Measurements from ENCODE around the gene DUS1L.
A peak's percentile ranks its signal among the peaks of the same experiment; 100 is the strongest.

Gene DUS1L

GRCh38 chr17:82055023-82055964, 10.3 kb downstream of the DUS1L start:
- DNase-seq: no peak

DNA sequence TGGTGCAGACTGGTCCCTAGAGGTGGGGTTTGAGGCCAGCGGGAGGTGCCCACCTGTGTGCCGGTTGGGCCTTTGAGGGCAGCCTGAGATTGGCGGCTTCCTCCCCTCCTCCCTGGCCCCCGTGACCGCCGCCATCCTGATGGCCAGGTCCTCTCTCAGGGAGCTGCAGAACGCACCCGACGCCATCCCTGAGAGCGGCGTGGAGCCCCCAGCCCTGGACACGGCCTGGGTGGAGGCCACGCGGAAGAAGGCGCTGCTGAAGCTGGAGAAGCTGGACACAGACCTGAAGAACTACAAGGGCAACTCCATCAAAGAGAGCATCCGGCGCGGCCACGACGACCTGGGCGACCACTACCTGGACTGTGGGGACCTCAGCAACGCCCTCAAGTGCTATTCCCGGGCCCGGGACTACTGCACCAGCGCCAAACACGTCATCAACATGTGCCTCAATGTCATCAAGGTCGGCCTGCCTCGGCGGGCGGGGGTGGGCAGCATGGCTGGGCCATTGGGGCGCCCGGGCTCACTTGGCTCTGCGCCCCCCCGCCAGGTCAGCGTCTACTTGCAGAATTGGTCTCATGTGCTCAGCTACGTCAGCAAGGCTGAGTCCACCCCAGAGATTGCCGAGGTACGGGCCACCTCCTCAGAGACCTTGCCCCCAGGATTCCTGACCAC, 11.1 kb downstream of the DUS1L start:
- DNase-seq: no peak

- no peak for DNase-seq
These were observed 11.9 kb downstream of the DUS1L start for GRCh38 chr17:82053556-82054263.

GRCh38 chr17:82053130-82053529, 12.5 kb downstream of the DUS1L start:
- DNase-seq: no peak

DNA sequence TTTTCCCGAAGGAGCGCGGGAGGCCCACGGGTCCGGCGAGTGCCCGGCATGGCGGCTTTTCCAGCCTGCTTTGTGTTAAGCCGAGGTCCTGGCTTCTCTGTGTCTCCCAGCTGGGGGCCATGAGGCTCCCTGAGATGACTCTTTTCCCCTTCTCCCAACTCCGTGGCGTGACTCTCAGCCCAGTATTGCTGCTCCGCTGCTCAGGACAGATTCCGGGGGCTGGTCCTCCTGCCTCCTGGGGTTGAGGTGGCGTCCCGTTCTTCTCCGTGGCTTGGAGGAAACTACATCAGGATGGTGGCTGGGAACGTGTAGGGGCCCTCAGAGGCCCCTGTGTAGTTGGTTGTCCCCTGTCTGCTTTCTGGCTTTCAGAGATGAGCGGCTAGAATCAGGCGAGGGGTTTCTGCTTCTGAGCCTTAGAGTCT, 13.0 kb downstream of the DUS1L start:
- DNase-seq: no peak

DNA sequence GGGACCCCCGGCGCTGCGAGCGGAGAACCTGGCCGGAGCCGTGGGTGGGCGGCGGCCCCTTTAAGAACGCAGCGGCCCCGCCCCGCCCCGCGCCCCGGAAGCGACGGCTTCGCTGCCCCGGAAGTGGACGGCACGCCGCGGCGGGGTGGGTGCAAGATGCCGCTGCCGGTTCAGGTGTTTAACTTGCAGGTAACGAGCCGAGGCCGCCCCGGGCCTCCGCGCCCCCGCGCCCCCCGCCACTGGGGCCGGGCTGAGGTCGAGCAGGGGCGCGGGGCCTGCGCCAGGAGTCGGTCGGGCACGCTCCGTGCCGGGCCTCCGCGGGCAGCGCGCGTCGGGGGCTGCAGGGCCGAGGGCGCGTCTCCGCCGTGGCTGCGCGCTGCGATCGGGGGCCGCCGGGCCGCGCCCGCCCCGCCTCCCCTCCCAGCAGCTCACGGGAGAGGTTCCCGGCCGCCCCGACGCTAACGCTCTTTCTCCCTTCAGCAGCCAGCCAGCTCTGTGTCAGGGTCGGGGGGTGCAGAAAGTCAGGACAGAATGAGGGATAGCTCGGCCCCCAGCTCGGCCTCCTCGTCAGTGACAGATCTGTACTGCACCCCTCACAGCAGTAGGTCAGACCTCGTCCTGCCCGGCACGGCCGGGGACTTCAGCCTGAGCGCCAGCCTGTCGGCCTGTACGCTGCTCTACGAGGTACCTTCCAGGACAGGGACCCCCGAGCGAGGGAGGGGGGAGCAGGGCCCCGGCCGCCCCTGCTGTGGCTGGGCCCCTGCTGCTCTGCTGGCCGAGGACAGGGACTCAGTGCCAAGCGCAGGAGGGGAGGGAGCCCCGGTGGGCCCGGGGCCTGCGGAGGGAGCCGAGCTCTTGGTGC, 13.6 kb downstream of the DUS1L start, which contains the start of the genes GPS1 and RFNG:
TSS of gene GPS1 (plus strand) at position 123 of the 862 bp plus-strand sequence. CDS start at position 157, 34 bp downstream.
TSS of gene RFNG (minus strand) at position 36 of the 862 bp plus-strand sequence. CDS start 45 bp downstream, outside the sequence.
- peak; percentile 23 for DNase-seq

DNA sequence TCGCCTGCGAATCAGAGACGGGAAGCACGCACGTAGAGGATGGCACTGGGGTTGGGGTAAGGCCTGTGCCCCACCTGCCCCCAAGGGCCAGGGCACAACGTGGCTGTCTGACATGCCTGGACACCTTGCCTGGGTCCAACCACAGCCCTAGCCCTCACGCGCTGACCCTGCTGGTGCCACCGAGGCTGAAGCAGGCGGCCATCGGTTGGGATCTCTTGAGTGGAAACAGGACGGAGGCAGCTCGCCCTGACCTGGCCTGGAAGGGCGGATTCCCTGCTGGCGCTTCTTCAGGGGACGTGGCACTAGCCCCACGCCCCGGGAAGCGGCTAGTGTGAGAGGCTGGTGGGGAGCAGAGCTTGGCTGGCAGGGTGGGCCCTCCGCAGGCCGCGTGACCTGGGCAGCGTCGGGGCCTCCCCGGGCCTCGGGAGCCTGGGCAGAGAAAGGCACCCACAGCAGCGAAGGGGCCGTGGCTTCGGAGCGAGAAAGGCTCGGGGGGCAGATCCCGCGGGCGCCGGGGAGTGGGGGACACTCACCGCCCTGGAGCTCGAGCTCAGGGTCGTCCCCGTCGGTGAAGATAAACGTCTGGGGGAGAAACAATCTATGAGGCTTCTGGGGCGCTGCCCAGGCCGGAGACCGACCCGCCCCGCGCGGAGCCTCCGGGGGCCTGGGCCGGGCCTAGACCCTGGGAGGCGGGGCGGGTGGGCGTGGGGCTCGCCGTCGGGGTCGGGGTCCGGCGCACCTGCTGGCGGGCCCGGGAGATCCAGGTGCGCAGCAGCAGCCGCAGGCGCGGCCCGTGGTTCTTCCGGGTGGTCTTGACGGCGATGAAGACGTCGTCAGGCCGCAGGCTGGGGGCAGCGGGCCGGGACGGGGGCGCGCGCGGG, 14.6 kb downstream of the DUS1L start:
- DNase-seq: no peak

- no peak for DNase-seq
These were observed 15.3 kb downstream of the DUS1L start for GRCh38 chr17:82050152-82050760.

DNA sequence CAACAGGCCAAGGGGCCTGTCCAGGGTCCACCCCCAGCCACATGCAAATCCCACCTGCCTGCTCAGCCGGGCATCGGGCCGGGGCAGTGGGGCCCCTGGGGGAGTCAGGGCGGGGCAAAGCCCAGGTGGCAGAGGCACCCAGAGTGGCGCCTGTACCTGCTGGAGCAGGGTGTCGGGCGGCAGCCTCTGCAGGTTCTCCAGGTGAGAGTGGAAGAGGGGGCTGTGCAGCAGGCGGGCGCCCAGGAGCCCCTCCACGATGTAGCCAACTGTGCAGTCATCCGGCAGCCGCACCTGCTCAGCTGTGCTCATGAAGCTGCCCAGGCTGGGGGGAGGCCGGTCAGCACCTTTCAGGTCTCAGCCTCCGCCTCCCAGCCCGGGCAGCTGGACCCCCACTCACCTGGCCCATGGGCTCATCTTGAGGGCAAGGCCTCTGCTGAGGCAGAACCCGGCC, 16.1 kb downstream of the DUS1L start:
- DNase-seq: no peak

DNA sequence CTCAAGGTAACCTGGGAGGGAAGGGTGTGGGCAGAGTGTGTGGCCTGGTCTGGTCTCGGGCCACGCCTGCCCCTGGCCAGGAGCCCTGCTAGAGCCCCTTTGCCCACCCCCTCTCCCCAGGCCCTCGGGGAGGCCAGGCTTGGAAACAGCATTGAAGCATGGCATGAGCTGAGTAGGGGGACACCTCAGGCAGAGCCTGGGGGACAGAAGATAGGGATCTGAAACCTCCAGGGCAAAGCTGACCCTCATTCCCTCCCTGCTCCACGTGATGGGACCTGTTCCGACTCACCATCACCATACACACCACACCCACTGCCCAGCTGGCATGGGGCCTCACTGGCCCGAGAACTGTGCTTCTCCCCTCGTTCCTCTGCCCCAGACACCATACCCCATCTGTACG, 16.5 kb downstream of the DUS1L start:
- DNase-seq: no peak

DNA sequence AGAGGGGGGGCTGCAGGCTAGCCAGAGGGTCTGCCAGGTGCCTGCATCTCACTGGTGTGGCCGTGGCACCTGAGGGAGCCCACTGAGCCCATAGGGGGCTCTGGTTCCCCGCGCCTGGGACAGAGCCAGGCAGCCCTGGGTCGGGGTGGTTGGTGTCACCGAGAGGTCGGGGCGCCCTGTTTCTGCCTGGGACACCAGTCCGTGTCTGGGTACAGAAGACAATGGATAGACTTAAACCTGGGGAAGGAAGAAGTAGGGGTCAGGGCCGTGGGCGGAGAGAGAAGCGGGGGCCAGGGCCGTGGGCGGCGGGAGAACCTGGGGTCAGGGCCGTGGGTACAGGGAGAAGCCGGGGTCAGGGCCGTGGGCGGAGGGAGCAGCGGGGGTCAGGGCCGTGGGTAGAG, 17.0 kb downstream of the DUS1L start:
- no peak for DNase-seq

- no peak for DNase-seq
These were observed 17.6 kb downstream of the DUS1L start for GRCh38 chr17:82047914-82048570.

GRCh38 chr17:82047379-82047778, 18.2 kb downstream of the DUS1L start:
- no peak for DNase-seq

DNA sequence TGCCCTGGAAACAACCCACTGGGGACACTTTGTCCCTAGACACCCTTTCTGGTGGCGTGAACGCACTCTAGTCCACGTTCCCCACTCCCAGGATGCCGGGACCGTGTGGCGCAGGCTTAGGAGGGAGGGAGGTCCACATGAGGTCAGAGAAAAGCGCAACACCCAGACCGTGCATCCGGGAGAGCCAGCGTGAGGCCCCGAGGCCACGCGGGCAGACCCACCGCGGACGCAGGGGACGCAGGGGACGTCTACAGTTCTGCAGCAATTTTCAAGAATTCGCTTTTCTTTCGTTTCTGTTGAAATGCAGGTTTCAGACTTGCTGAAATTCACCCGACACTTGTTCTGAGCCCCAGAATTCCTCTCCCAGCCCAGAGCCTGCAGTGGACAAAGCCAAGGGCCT, 18.7 kb downstream of the DUS1L start:
- DNase-seq: no peak

GRCh38 chr17:82045936-82046484, 19.6 kb downstream of the DUS1L start:
- DNase-seq: no peak

DNA sequence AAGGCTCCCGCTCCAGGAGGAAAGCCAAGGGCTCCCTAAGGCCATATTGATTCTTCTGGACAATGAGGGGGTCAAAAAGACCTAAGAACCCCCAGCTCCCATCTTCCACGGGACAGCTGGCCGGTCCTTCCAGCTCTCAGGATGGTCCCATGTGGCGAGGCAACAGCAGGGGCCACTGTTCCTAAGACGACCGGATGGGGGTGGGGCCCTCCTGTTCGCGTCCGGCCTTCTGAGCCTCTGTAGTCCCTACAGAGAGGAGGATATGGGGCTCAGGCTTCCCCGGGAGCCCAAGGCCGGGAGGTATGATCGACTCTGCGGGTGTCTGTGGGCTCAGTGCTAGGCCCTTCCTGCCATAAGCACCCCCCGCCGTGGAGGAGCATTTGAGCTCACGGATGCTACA, 22.1 kb downstream of the DUS1L start:
- DNase-seq: no peak

DNA sequence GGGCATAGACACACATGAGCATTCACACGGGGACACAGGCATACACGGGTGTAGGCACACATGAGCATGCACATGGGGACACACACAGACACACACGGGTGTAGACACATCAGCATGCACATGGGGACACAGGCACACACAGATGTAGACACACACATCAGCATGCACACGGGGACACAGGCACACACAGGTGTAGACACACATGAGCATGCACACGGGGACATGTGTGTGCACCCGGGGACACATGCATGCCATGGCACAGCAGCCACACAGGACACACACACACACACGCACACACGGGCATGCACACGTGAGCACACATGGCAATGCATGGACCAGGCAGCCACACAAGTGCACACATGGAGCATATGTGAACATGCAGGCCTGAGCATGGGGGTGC, 23.0 kb downstream of the DUS1L start:
- DNase-seq: no peak

DNA sequence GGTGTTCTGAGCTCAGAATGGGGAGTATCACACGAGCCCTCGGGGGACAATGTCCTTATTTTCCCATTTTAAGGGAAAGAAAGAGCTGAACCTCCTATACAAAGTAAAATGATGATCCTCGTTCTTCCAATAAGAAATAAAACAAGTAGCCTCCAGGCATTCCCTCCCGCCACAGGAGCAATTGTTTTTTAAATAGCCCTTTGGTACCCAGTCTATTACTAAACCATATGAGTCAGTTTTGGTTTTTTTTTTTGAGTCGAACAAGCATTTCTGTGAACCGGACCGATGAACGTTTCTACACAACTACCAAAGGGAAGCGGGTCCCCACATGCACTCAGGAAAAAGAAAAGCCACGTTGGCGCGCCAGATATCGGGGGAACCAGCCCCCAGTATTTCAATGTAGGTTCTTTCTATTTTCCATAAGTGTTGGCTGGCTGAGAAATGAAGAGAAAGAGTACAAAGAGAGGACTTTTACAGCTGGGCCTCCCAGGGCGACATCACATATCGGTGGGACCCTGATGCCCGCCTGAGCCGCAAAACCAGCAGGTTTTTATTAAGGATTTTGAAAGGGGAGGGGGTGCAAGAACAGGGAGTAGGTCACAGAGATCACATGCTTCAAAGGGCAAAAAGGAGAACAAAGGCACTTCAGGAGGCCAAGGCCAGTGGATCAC, 24.3 kb downstream of the DUS1L start:
- no peak for DNase-seq

GRCh38 chr17:82039695-82040299, 25.8 kb downstream of the DUS1L start:
- no peak for DNase-seq
